Astrocyte (in vitro differentiated cells and primary cell): Measurements from ENCODE around the gene DCANP1. TPM values are rescaled to one million over a fixed set of nuclear protein-coding genes. Genes with fewer than 3 reads are reported as not detected.

Source experiments
- DNase-seq: peaks from one replicate; pipeline ENCODE4 v3.0.0-alpha.2; 2010; ENCODE audit warnings: low read depth
- FAIRE-seq: peaks from 2 replicates; lab custom pipeline; 2011; peaks lifted over from hg19 to GRCh38; lab: Jason Lieb, UNC
- H2AFZ ChIP-seq: 2 replicates; pipeline ENCODE4 v1.6.0; 2012; ENCODE audit warnings: low read depth, low read length, inconsistent platforms
- H3K27ac ChIP-seq: 2 replicates; pipeline ENCODE4 v1.5.1; 2011; ENCODE audit warnings: low read depth, low read length, inconsistent platforms
- H3K27me3 ChIP-seq: 2 replicates; pipeline ENCODE4 v1.6.0; 2011; ENCODE audit warnings: low read length, inconsistent platforms; ENCODE audit not compliant: insufficient read depth
- H3K36me3 ChIP-seq: 2 replicates; pipeline ENCODE4 v1.5.1; 2011; ENCODE audit warnings: low read length, inconsistent platforms; ENCODE audit not compliant: insufficient read depth
- H3K4me1 ChIP-seq: 2 replicates; pipeline ENCODE4 v1.5.1; 2011; ENCODE audit warnings: low read length, inconsistent platforms; ENCODE audit not compliant: insufficient read depth
- H3K4me2 ChIP-seq: 2 replicates; pipeline ENCODE4 v1.6.0; 2012; ENCODE audit warnings: low read length, inconsistent platforms
- H3K4me3 ChIP-seq: 2 replicates; pipeline ENCODE4 v1.5.1; 2011; ENCODE audit warnings: low read depth, mild to moderate bottlenecking, low read length, inconsistent platforms; ENCODE audit not compliant: insufficient read depth
- H3K79me2 ChIP-seq: 2 replicates; pipeline ENCODE4 v1.6.0; 2012; ENCODE audit warnings: mild to moderate bottlenecking, low read length, inconsistent platforms; ENCODE audit not compliant: insufficient read depth
- H3K9ac ChIP-seq: 2 replicates; pipeline ENCODE4 v1.6.0; 2012; ENCODE audit warnings: mild to moderate bottlenecking, low read length, inconsistent platforms
- H3K9me3 ChIP-seq: 2 replicates; pipeline ENCODE4 v1.5.1; 2012; ENCODE audit warnings: low read depth, mild to moderate bottlenecking, low read length, inconsistent platforms; ENCODE audit not compliant: insufficient read depth
- H4K20me1 ChIP-seq: 2 replicates; pipeline ENCODE4 v1.6.0; 2012; ENCODE audit warnings: low read length, inconsistent platforms; ENCODE audit not compliant: insufficient read depth
- H3K27ac Mint-ChIP-seq: one replicate; pipeline ENCODE4 v1.8.0; 2021; ENCODE audit warnings: mild to moderate bottlenecking, mixed read lengths; ENCODE audit not compliant: unreplicated experiment
- H3K27me3 Mint-ChIP-seq: one replicate; pipeline ENCODE4 v1.8.0; 2021; ENCODE audit warnings: low read depth, mixed read lengths; ENCODE audit not compliant: unreplicated experiment
- H3K36me3 Mint-ChIP-seq: one replicate; pipeline ENCODE4 v1.8.0; 2021; ENCODE audit warnings: low read depth, mixed read lengths; ENCODE audit not compliant: unreplicated experiment
- H3K4me1 Mint-ChIP-seq: one replicate; pipeline ENCODE4 v1.8.0; 2021; ENCODE audit warnings: low read depth, mixed read lengths; ENCODE audit not compliant: unreplicated experiment
- H3K4me3 Mint-ChIP-seq: one replicate; pipeline ENCODE4 v1.8.0; 2021; ENCODE audit warnings: mild to moderate bottlenecking, moderate library complexity, mixed read lengths; ENCODE audit not compliant: unreplicated experiment
- H3K9me3 Mint-ChIP-seq: one replicate; pipeline ENCODE4 v1.8.0; 2021; ENCODE audit warnings: mild to moderate bottlenecking, mixed read lengths; ENCODE audit not compliant: unreplicated experiment
- EZH2 ChIP-seq: IDR thresholded peaks from 2 replicates; pipeline ENCODE4 v1.6.1; 2012; ENCODE audit warnings: mild to moderate bottlenecking, low read length, inconsistent platforms; ENCODE audit not compliant: insufficient read depth
- total RNA-seq: library from RNA; stranded (reverse); gene quantifications from 2 replicates; pipeline ENCODE4 v1.2.1, GENCODE V29; 2021

Gene DCANP1
- total RNA-seq, 1 donor from 2014 or later: not detected

DNA sequence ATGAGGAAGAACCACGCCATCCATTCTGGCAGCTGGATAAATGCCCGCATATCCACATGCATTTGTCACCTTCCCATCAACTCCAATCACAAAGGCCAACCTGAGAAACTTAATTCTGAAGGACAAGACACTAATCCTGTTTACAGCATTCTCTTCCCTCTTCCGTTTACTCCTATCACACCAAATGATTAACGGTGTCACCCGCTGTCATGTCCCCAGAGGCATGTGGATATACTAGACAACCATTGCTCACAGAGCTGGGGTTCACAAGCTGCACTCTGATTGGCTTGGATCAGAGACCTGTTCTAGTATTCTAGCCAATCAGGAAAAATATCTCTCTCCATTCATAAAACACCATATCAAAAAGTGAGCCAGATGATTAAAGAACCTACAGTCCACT lies 51.7 kb downstream of the DCANP1 start:
- FAIRE-seq: no peak
- peaks cover 77% of the 10 kb centered on the region for H4K20me1 ChIP-seq

More for the DNA sequence above, 51.7 kb downstream of the DCANP1 start:
- no peaks in the 10 kb centered on the region for H3K27me3 ChIP-seq
- DNase-seq: no peak
- no peak overlapping the region for H3K4me3 Mint-ChIP-seq
- H3K36me3 ChIP-seq: no peaks in the 10 kb centered on the region
- no peaks in the 10 kb centered on the region for H3K9me3 ChIP-seq
- H3K79me2 ChIP-seq: peaks cover 91% of the 10 kb centered on the region
- peaks cover 66% of the 10 kb centered on the region for H3K4me1 Mint-ChIP-seq
- H3K27ac Mint-ChIP-seq: no peak overlapping the region
- H3K9ac ChIP-seq: no peak overlapping the region
- H3K27ac ChIP-seq: no peak overlapping the region
- H3K27me3 Mint-ChIP-seq: peaks cover 2% of the 10 kb centered on the region
- H3K4me2 ChIP-seq: no peak overlapping the region
- H3K4me3 ChIP-seq: no peak overlapping the region
- peaks cover 67% of the 10 kb centered on the region for H3K4me1 ChIP-seq
- no peak for TF ChIP-seq EZH2
- H3K9me3 Mint-ChIP-seq: no peaks in the 10 kb centered on the region
- H2AFZ ChIP-seq: no peak overlapping the region
- peaks cover 10% of the 10 kb centered on the region for H3K36me3 Mint-ChIP-seq

Other genes with a start within 250 kb of the DCANP1 start
- 121 and 143 TPM in 2 replicates for gene MACROH2A1, start 48.1 kb downstream of the DCANP1 start, total RNA-seq
- not detected in 2 replicates for gene TIFAB, start 5.0 kb upstream of the DCANP1 start, total RNA-seq
- gene NEUROG1, start 88.6 kb upstream of the DCANP1 start, total RNA-seq: not detected in 2 replicates
- 0.53 and 1.0 TPM in 2 replicates for gene CXCL14, start 131.6 kb upstream of the DCANP1 start, total RNA-seq